Thyroid gland (tissue), 4 donors: ENCODE measurements around the gene LTA. TPM values are rescaled to one million over a fixed set of nuclear protein-coding genes. Genes with fewer than 3 reads are reported as not detected.

ENCODE experiments used
- DNase-seq, 2 donors: peaks; one replicate each; pipeline ENCODE4 v3.0.0-alpha.2; 2019
- H3K27ac ChIP-seq, 3 donors: fragments of 200-600 bp; sonication (generic); 1 replicate in 2 of 3; 2 replicates in 1 of 3; pipeline ENCODE4 v1.5.1; 2016 to 2019; ENCODE audit warnings: mild to moderate bottlenecking in 1 of 3, moderate library complexity in 1 of 3
- H3K27me3 ChIP-seq: fragments of 200-600 bp; sonication (generic); one replicate; pipeline ENCODE4 v1.5.1; 2019
- H3K36me3 ChIP-seq, 2 donors: fragments of 200-600 bp; sonication (generic); one replicate each; pipeline ENCODE4 v1.5.1; 2016 to 2019
- H3K4me1 ChIP-seq, 2 donors: fragments of 200-600 bp; sonication (generic); one replicate each; pipeline ENCODE4 v1.5.1; 2017 to 2019
- H3K4me3 ChIP-seq, 3 donors: fragments of 200-600 bp; sonication (generic); replicated peaks in 1 of 3; 1 replicate in 2 of 3; 2 replicates in 1 of 3; pipeline ENCODE4 v1.5.1; 2016; ENCODE audit warnings: mild to moderate bottlenecking in 1 of 3
- H3K9me3 ChIP-seq: fragments of 200-600 bp; sonication (generic); one replicate; pipeline ENCODE4 v1.5.1; 2017
- POLR2A ChIP-seq, 2 donors: fragments of 450-650 bp; IDR thresholded peaks; one replicate each; pipeline ENCODE4 v1.6.1; 2017; ENCODE audit warnings: antibody characterized with exemption in 2 of 2, mild to moderate bottlenecking in 2 of 2, moderate library complexity in 1 of 2
- WGBS, 2 donors: methylation state at CpG; one replicate each; pipeline ENCODE4 v1.1.5; 2017; 5-methylcytosine and 5-hydroxymethylcytosine counted together
- intact Hi-C: fragments of 100-400 bp; cut with DNase I; formaldehyde crosslinking; loops from one replicate; pipeline ENCODE4 v1.15.1; 2023
- total RNA-seq, 4 donors: library from RNA; depleted of rRNA; stranded (reverse); fragments of >200 nt; gene quantifications; one replicate each; pipeline ENCODE4 v1.2.3, GENCODE V29; 2016
- TF ChIP-seq, protein P1 (sequence below), 6 experiments: fragments of 200-600 bp in 3 of 6; fragments of 450-650 bp in 3 of 6; sonication (generic) in 3 of 6; IDR thresholded peaks; one replicate each; pipeline ENCODE4 v1.5.1; 2016 to 2019; ENCODE audit warnings: antibody characterized with exemption in 6 of 6, mild to moderate bottlenecking in 2 of 6, inconsistent platforms in 1 of 6, moderate library complexity in 1 of 6

Gene LTA
- total RNA-seq, 4 donors from 2014 or later, result not detected

GRCh38 chr6:31580438-31580740 lies 8.3 kb downstream of the LTA start:
- no peaks in the 10 kb centered on the region for H3K9me3 ChIP-seq
- DNase-seq, result no peak
- TF ChIP-seq, protein P1, sequence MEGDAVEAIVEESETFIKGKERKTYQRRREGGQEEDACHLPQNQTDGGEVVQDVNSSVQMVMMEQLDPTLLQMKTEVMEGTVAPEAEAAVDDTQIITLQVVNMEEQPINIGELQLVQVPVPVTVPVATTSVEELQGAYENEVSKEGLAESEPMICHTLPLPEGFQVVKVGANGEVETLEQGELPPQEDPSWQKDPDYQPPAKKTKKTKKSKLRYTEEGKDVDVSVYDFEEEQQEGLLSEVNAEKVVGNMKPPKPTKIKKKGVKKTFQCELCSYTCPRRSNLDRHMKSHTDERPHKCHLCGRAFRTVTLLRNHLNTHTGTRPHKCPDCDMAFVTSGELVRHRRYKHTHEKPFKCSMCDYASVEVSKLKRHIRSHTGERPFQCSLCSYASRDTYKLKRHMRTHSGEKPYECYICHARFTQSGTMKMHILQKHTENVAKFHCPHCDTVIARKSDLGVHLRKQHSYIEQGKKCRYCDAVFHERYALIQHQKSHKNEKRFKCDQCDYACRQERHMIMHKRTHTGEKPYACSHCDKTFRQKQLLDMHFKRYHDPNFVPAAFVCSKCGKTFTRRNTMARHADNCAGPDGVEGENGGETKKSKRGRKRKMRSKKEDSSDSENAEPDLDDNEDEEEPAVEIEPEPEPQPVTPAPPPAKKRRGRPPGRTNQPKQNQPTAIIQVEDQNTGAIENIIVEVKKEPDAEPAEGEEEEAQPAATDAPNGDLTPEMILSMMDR (IDR thresholded peaks at IDR 0.05), result no peak
- TF ChIP-seq POLR2A (IDR thresholded peaks at IDR 0.05), result no peak
- H3K4me1 ChIP-seq, result peaks cover 10 to 12% of the 10 kb centered on the region in 2 donors
- H3K27ac ChIP-seq, result peak overlapping the region in 2 of 3 donors; percentile 10 to 83
- H3K36me3 ChIP-seq, result no peaks in the 10 kb centered on the region
- H3K4me3 ChIP-seq, result peak overlapping the region in 2 of 3 donors; percentile 58 to 91
- no peaks in the 10 kb centered on the region for H3K27me3 ChIP-seq
- 40 to 43% methylated on average over 11 of the region's 11 CpGs for WGBS, 2 donors
- intact Hi-C loops, result no loop called here

GRCh38 chr6:31580807-31581433 lies 8.8 kb downstream of the LTA start:
- peak; percentile 83 to 85 for DNase-seq
- H3K9me3 ChIP-seq, result no peaks in the 10 kb centered on the region
- intact Hi-C loops, result no loop called here
- TF ChIP-seq, protein P1 (IDR thresholded peaks at IDR 0.05), result peak; percentile 61 to 97 (median 94)
- peak in 1 of 2 donors; percentile 63 for TF ChIP-seq POLR2A (IDR thresholded peaks at IDR 0.05)
- H3K27ac ChIP-seq, result peak overlapping the region in 2 of 3 donors; percentile 10 to 83
- peak overlapping the region; percentile 58 to 91 (median 73) for H3K4me3 ChIP-seq
- no peaks in the 10 kb centered on the region for H3K36me3 ChIP-seq
- peaks cover 10 to 12% of the 10 kb centered on the region in 2 donors for H3K4me1 ChIP-seq
- no peaks in the 10 kb centered on the region for H3K27me3 ChIP-seq
- 1 to 2% methylated on average over 18 to 27 of the region's 62 CpGs for WGBS, 2 donors

DNA sequence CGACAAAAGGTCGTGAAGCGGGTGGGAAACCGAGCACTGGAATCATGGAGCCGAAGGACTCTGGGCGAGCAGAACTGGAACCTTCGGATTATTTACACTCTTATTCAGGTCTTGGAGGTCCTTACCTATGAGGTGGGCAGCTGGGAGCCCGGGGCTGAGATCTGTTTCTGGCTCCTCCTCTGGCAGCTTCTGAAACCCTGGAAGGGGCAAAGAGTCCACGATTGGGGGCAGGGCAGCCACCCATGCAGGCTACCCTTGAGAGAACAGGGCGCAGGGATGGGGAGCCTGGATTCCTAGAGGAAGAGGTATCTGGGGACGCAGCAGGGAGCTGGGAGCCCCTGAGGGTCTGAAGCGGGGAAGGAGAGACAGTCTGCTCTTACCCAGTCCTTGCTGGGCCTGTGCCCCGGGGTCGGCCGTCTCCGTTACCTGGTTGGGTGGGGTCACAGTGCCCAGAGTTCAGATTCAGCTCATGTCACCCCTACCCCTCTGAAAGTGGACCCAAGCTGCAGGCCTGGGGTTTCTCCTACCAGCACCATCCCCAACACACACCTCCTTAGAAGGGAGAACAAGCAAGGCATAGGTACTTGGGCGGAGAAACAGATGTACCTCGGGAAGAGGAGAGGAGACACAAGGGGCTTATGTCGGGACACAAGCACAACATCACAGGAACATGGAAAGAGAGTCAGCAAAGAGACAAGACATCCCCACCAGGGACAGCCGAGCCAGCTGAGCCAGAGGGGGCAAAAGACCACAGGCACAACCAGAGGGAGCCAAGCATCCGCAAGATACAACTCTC lies 9.5 kb downstream of the LTA start:
- H3K27ac ChIP-seq, result peak overlapping the region in 2 of 3 donors; percentile 10 to 83
- H3K4me3 ChIP-seq, result peak overlapping the region; percentile 58 to 91 (median 73)
- DNase-seq, result peak in 1 of 2 donors; percentile 22
- H3K27me3 ChIP-seq, result no peaks in the 10 kb centered on the region
- H3K4me1 ChIP-seq, result peaks cover 10 to 12% of the 10 kb centered on the region in 2 donors
- H3K9me3 ChIP-seq, result no peaks in the 10 kb centered on the region
- H3K36me3 ChIP-seq, result no peaks in the 10 kb centered on the region
- intact Hi-C loops, result loop anchor here (2.0 kb wide), 1 partner anchor 27 kb away; no protein-coding TSS in a partner anchor
- TF ChIP-seq, protein P1 (IDR thresholded peaks at IDR 0.05), result no peak
- TF ChIP-seq POLR2A (IDR thresholded peaks at IDR 0.05), result no peak
- 17 to 24% methylated on average over 20 to 21 of the region's 21 CpGs for WGBS, 2 donors

GRCh38 chr6:31582230-31582643 lies 10.1 kb downstream of the LTA start, which contains the start of gene LTB:
TSS of gene LTB (minus strand) at chr6:31582424. CDS start at chr6:31582417, 7 bp downstream.
- WGBS, 2 donors, result 74 to 100% methylated on average over 1 to 3 of the region's 3 CpGs
- Histone ChIP-seq H3K4me3 (peak within 1 kb of the TSS; percentile 58 to 91 (median 73)), H3K4me1 (peaks cover 10 to 12% of the 10 kb centered on the region in 2 donors), H3K9me3 (no peaks in the 10 kb centered on the region), H3K36me3 (no peaks in the 10 kb centered on the region), H3K27me3 (no peaks in the 10 kb centered on the region), H3K27ac (peak within 1 kb of the TSS in 2 of 3 donors; percentile 10 to 83)
- DNase-seq, result no peak
- TF ChIP-seq, protein P1 (IDR thresholded peaks at IDR 0.05), result no peak
- TF ChIP-seq POLR2A (IDR thresholded peaks at IDR 0.05), result no peak
- intact Hi-C loops, result loop anchor here (2.0 kb wide), 1 partner anchor 27 kb away; no protein-coding TSS in a partner anchor
